GM21390 (cell line): ENCODE results near the gene TPM2.
"Not testable (repeated sequence)": the region's sequence is repeated elsewhere in the genome, so short reads cannot be mapped to it uniquely, and the experiment has no call there.

Source experiments
- ATAC-seq: cut with Tn5 transposase; IDR thresholded peaks from one replicate; pipeline ENCODE4 v1.9.1; 2021; ENCODE audit not compliant: unreplicated experiment

TPM2 gene

DNA sequence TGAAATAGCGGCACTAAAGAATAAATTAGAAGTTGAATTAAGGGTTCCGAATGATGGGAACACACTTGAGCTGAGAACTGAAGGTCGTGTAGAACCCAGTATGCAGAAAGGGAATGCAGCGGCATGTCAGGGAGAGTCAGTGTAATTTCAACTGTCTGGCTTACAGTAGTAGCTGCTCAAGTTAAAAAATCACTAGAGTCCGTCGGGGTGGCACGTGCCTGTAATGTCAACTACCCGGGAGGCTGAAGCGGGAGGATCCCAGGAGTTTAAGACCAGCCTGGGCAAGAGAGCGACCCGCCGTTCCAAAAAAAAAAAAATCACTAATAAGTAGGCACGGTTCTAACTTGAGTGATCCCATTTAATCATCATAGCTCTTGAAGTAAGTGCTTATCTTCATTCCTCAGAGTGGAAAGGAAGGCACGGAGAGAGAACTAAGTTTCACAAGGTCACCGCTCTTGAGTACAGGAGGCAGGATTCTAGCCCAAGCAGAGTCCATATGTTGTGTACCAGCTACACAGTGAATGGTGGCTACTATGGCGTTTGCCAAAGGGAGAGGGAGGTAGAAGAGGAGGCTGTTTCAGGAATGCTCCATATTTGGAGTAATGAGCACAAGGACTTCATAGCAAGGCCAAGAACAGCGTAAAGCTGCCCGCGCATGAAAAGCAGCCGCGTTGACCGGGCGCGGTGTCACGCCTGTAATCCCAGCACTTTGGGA, 32.7 kb downstream of the TPM2 start:
- no peak for ATAC-seq

DNA sequence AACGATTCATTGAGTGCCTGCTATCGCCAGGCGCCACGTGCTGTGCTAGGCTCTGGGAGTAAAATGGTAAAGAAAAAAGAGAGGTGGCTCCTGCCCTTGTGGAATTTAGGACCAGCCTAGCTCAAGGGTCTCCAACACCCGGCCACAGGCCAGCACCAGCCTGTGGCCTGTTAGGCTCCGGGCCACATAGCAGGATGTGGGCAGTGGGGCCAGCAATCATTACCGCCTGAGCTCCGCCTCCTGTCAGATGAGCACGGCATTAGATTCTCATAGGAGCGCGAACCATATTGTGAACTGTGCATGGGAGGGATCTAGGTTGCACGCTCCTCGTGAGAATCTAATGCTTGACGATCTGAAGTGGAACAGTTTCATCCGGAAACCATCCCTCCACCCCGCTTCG, 33.4 kb downstream of the TPM2 start:
- ATAC-seq, result no peak

DNA sequence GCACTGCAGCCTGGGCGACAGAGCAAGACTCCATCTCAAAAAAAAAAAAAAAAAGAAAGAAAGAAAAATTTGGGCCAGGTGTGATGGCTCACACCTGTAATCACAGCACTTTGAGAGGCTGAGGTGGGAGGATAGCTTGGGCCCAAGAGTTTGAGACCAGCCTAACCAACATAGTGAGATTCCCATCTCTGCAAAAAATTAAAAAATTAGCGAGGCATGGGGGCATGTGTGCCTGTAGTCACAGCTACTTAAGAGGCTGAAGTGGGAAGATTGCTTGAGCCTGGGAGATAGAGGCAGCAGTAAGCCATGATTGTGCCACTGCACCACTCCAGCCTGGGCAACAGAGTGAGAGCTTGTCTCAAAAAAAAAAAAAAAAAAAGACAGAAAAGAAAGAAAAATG, 36.1 kb downstream of the TPM2 start:
- ATAC-seq, result no peak

DNA sequence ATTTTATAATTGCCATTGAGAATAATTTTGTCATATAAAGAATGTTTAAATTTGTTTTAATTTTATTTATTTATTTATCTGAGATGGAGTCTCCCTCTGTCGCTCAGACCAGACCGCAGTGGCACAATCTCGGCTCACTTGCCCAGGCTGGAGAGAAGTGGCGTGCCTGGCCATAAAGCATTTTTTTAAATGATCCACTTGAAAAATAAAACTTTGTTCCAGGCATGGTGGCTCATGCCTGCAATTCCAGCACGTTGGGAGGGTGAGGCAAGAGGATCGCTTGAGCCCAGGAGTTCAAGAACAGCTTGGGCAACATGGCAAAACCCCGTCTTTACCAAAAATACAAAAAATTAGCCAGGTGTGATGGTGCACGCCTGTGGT, 36.9 kb downstream of the TPM2 start:
- ATAC-seq, result no peak

DNA sequence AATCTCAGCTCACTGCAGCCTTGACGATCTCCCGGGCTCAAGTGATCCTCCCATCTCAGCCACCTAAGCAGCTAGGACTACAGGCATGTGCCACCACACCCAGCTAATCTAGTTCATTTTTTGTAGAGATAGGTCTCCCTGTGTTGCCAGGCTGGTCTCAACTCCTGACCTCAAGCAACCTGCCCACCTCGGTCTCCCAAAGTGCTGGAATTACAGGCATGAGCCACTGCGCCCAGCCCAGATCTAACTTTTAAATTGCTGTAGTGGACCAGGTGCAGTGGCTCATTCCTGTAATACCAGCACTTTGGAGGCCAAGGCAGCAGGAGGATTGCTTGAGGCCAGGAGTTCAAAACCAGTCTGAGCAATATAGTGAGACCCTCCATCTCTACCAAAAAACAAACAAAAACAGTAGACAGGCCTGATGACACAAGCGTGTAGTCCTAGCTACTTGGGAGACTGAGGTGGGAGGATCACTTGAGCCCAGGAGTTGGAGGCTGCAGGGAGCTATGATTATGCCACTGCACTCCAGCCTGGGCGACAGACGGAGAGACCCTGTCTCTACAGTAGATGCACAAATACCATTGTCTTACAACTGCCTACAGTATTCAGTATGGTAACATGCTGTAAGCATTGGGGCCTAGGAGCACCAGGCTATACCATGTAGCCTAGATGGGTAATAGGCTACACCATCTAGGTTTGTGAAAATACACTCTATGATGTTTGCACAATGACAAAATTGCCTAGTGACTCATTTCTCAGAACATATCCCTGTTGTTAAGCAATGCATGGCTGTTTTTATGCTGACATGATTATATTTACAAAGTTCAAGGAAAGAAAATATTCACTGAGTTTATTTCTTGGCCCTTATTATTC, 37.5 kb downstream of the TPM2 start:
- no peak for ATAC-seq

DNA sequence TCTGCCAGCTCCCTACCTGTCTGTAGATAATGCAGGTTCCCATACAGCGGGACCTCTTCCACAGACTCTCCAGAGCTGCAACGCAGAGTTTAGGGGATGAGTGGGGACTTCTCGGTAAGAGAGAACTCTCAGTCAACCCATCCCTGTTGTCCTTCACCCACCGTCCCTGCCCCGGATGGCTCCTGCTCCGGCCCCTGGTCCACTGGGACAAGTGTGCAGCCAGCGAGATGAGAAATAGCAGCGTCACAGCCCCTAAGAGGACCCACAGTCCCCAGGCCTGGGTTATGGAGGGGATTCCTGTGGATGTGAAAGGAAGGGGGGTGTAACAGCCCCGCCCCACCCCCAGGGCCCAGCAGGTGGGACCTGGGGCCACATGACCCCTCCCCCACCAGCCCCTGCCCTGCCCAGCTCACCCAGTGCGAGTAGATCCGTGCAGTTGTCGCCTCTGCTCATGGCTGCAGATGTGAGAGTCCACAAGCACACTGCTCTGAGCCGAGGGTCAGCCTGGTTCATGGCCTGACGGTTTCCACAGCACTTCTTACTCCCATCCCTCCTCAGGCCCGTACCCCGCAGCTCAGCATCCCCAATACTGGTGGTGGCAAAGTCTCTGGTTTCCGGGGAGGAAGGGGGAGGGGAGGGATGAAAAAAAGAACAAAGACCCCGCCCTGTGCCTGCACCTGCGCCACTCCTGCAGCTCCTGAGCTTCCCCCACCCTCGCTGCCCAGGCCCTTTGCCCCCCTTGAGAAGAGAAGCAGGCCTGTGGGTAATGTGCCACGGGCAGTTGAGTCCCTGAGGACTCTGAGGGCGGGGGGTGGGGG, 39.2 kb downstream of the TPM2 start, which contains the start of gene SIT1:
Gene SIT1, minus strand, starts transcription at position 591 of the 818 bp plus-strand sequence. Its CDS starts 78 bp downstream, at position 513.
- ATAC-seq, result no peak

DNA sequence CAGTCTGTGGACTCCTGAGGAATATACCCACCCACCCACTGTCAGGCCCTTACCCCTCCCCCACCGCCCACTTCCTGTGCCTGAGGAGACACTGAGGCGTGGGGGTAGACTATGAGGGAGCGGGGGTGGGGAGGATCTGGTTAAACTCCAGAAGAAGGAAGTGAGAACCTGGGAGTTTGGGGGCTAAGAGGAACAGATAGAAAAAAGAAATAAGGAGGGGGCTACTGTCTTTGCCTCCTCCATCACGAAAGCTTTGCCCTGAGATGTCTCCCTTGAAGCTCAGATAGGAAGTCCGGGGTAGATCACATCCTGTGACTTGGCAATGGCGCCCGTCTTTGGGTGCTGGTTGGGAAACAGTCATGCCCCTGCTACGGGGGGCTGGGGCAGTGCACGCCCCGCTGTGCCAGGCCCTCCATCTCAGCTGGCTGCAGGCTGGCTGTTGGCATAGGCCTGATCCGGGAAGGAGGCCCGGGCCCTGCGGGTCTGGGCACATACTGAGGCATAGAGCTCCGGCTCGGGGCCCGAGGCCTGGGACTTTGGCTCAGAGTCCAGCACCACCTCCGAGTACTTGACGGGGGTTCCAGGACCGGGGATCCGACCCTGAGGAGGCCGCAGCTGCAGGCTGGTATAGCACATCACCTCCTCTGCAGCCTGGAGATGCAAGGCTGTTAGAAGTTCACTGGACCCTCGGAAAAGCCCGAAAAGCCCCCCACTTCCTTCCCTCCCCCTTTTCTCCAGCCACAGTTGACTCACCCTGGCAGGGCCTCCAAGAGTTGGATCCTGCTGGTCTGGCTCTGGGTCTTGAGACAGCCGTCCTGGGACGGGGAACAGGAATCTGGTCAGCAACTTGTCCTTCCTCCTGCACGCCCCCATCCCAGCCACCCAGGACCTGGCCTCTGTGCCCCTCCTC, 40.0 kb downstream of the TPM2 start:
- no peak for ATAC-seq

DNA sequence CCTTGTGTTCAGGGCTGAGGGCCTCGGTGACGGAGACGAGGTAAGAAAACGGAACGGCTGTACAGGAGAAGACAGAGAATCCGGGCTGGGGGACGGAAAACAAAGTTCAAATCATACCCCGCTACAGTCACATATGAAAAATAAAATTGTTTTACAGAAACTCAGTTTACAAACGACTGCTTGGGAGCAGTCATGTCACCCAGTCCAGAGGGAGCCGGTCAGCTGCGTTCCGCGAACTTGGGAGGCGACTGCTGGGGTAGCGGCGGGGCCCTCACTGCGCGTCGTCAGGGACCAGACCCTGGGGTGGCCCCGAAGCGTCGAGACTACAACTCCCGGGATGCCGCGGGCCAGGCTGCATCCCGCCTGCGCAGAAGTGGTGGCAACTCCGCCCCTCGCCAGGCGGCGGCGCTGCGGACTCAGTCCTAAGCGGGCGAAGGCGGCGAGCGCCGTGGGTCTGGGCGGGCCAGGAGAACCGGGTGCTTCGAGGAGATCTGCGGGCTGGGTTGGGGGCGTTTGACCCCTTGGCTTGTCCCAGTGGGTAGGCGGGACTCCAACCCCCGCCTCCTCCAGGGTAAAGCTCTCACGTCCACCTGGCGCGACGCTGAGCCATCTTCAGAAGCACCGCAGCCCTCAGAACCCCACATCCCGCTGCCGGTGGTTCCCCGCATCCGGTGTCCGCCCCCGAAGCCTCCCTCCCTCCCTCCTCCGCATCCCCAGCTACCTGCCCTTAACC, 43.0 kb downstream of the TPM2 start:
- peak; percentile 86 for ATAC-seq

DNA sequence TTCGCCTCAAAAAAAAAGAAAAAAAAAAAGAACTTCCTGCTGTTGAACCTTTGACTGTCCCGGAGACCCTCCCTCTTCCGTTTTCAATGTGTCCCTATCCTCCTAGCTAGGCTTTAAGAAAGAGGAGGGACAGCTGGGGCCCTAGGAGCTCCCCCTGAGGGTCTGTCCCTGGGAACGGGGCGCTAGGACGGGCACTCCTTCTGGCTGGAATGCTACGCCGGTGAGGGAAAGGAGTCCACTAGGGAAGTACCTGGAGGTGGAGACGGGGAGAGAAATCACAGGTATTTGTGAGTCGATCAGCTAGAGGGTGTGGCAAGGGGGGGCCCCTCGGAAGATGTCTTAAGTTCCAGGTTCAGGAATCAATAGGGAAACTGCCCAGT, 43.6 kb downstream of the TPM2 start:
- no peak for ATAC-seq

DNA sequence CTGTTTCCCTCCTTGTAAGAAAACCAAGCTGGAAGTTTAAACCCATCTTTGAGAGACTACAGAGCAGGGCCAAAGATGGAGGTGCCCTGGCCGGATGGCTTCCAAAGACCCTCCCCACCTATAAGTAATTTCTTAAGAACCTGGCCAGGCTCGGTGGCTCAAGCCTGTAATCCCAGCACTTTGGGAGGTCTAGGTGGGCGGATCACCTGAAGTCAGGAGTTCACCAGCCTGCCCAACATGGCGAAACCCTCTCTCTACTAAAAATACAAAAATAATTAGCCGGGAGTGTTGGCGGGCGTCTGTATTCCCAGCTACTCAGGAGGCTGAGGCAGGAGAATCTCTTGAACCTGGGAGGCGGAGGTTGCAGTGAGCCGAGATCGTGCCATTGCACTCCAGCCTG, 44.0 kb downstream of the TPM2 start:
- ATAC-seq, result not testable (repeated sequence)

DNA sequence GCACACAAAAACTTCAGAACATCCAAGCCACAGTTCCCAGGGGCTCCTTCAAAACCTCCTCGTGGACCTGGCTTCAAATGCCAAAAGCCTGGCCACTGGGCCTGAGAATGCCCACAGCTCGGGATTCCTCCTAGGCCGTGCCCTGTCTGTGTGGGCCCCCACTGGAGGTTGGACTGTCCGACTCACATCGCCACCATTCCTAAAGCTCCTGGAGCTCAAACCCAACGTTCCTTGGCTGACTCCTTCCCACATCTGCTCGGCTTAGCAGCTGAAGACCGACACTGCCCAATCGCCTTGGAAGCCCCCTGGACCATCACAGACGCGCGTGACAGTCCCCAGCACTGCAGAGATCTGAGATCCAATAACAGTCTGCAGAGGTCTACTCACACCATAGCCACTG, 46.7 kb downstream of the TPM2 start:
- no peak for ATAC-seq

DNA sequence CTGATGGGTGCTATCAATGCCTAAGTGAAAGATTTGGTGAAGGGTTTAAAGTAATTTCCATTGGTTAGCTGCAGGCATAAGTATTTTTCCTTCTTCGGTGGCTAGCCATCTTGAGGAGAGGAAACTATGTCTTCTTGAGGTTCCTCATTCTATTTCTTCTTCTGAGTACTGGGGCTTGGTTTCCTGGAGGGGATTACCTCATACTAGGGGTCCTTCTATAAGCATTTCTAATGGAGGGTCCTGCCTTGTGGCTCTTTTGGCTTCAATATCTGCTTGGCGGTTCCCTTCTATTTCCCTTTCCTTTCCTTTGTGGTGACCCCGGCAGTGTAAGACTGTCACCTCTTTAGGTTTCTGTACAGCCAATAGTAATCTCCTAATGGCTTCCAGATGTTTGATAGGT, 48.2 kb downstream of the TPM2 start:
- not testable (repeated sequence) for ATAC-seq

DNA sequence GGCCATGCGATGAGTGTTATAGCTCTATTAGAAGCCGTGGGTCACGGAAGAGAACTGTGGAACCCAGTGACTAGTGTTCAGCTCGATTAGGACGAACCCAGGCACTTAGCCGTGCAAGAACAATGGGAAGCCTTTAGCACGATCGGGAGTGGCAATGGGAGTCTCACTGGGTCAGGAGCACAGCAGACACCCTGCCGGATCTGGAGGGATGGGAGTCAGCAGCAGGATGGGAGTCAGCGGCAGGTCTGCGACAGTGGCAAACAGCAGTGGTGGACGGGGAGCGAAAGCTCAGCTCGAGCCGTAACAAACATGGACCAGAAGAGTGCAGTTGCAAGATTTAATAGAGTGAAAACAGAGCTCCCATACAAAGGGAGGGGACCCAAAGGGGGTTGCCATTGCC, 49.3 kb downstream of the TPM2 start:
- ATAC-seq, result not testable (repeated sequence)

DNA sequence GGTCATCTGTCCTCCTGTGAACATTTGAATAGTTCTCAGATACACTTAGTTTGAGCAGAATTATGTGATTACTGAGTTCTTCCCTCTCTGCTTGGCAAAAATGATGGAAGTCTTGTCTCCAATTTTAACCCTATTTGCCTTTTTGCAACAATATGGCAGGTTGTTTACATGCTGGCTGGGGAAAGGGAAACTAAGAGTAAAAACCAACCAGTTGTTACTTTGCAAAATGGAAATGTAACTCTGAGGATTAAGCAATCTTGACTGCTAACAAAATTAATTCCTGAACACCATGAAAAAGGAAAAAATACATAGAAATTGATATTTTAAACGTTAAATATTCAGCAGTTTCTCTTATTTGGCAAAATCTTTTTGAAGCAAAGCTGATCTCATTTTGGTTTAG, 50.1 kb downstream of the TPM2 start:
- no peak for ATAC-seq

DNA sequence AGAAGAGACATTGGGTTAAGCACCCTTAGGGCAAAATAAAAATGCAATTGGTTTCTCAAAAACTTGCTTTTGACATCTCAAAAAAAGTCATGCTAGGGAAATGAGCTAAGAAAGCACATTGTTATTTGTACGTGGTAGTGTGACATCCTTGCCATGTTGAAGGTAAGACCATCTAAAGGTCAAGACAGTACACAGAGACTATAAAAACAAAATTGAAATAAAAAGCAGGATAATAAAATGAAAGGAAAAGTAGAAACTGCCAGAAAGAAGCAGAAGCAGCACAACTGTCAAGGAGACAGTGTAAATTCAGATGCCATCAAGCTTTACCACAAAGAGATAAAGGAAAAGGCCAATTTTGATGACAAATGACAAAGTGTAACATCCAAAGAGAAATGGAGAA, 50.5 kb downstream of the TPM2 start:
- not testable (repeated sequence) for ATAC-seq

DNA sequence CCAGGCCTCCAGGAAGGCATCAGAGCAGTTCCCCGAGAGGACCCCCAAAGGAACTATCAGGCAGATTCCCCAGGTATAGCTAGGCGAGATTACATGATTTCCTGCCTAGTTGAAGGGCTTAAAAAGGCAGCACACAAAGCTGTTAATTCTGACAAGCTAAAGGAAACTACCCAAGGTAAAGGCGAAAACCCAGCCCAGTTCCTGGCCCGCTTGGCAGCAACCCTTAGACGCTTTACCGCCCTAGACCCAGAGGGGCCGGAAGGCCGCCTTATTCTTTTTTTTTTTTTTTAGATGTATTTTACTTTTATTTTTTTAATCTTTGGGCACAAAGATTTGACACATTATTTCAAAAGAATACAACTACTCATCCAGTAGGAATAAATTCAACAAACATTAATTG, 51.0 kb downstream of the TPM2 start:
- not testable (repeated sequence) for ATAC-seq

DNA sequence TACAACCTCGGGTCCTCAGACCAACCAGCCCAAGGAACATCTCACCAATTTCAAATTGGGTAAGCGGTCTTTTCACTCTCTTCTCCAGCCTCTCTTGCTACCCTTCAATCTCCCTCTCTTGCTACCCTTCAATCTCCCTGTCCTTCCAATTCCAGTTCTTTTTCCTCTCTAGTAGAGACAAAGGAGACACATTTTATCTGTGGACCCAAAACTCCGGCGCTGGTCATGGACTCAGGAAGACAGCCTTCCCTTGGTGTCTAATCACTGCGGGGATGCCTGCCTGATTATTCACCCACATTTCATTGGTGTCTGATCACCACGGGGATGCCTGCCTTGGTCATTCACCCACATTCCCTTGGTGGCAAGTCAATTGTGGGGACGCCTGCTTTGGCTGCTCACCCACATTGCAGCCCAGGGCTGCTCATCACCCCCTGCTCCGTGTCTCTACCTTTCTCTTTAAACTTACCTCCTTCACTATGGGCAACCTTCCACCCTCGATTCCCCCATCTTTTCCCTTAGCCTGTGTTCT, 52.2 kb downstream of the TPM2 start:
- not testable (repeated sequence) for ATAC-seq

DNA sequence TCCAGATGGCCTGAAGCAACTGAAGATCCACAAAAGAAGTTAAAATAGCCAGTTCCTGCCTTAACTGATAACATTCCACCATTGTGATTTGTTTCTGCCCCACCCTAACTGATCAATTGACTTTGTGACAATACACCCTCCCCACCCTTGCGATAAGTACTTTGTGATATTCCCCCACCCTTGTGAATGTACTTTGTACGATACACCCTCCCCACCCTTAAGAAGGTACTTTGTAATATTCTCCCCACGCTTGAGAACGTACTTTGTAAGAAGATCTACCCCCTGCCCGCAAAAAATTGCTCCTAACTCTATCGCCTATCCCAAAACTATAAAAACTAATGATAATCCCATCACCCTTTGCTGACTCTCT, 52.9 kb downstream of the TPM2 start:
- not testable (repeated sequence) for ATAC-seq

DNA sequence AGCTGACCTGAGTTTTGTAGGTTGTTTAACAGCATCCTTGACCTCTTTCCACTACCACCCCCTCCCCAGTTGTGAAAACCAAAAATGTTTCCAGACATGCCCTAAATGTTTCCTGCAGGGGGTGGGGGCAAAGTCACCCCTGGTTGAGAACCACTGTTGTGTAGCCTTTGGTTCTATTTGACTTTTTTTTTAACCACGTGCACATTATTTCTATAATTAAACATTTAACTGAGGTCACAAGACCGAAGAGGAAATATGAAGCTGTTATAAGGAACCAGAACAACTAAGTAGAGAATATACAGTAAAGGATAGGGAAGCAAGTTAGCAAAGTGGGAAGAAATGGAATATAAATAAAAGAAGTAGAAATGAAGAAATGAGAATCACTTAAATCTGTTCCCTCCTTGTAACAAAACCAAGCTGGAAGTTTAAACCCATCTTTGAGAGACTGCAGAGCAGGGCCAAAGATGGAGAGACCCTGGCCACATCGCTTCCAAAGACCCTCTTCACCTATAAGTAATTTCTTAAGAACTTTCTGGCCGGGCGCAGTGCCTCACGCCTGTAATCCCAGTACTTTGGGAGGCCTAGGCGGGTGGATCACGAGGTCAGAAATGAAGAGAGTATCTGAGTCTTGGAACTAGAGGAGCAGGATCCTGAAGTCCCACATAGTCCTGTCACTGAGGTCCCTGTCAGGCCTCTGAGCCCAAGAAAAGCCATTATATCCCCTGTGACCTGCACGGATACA, 53.4 kb downstream of the TPM2 start:
- ATAC-seq, result no peak
